ENCODE data around the gene MYZAP. TPM values are rescaled to one million over a fixed set of nuclear protein-coding genes. Genes with fewer than 3 reads are reported as not detected.

Gene MYZAP
- total and polyA plus RNA-seq, 2 of the 13 experiments (the other 11 are each of a cell fraction or from before 2014, with no cell fraction given): not detected

DNA sequence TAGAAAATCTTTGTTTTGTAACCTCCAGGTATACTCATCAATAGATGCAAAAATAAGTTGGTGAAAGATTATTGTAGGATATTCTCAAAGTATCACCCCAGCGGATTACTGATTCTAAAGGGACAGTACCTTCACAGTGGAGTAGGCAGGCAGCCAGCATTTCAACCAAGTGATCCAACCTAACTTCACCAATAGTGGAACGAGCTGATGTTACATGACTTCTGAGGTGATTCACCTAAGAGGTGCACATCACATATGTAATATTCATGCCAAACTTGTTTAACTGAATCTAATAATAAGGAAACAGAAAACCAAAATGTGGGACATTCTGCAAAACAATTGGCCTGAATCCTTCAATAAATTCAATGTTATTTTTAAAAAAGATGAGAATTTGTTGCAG is 14.3 kb downstream of the MYZAP start:
- peaks cover 1 to 34% of the 10 kb centered on the region in 2 experiments; a peak in 2 of 5 replicates for H3K27me3 ChIP-seq (ENCODE audit: control insufficient read depth in 1 of 2, insufficient read depth in 2 of 2, low read length in 2 of 2)
- ATAC-seq (no peak), DNase-seq (ENCODE audit: low spot score) (no peak), FAIRE-seq (no peak)
- H2AFZ ChIP-seq (ENCODE audit: low read length): no peak overlapping the region
- H3K79me2 ChIP-seq (ENCODE audit: insufficient read depth, low read length): no peaks in the 10 kb centered on the region
- no peak overlapping the region for H3K27ac ChIP-seq (ENCODE audit: extremely low read length, insufficient read depth, low read length)
- no peaks in the 10 kb centered on the region for H4K20me1 ChIP-seq (ENCODE audit: insufficient read depth, low read length)
- 9% methylated on average over 2 of the region's 2 CpGs for WGBS (ENCODE audit: low lambda C conversion rate)
- ChIA-PET POLR2A (no interaction called here), CTCF (ENCODE audit: low intra/inter-chr PET ratio, low total read pairs) (no interaction called here)
- H3K4me3 ChIP-seq (replicated peaks in 1 of 3; ENCODE audit: insufficient read depth in 1 of 3, low read depth in 2 of 3, low read length in 3 of 3): no peak overlapping the region
- in situ Hi-C loops (cut with HindIII; ENCODE audit: extremely low pct_ligation_motif_present, low pct_unique_long_range_greater_than_20kb): no loop called here
- TF ChIP-seq, protein P1, sequence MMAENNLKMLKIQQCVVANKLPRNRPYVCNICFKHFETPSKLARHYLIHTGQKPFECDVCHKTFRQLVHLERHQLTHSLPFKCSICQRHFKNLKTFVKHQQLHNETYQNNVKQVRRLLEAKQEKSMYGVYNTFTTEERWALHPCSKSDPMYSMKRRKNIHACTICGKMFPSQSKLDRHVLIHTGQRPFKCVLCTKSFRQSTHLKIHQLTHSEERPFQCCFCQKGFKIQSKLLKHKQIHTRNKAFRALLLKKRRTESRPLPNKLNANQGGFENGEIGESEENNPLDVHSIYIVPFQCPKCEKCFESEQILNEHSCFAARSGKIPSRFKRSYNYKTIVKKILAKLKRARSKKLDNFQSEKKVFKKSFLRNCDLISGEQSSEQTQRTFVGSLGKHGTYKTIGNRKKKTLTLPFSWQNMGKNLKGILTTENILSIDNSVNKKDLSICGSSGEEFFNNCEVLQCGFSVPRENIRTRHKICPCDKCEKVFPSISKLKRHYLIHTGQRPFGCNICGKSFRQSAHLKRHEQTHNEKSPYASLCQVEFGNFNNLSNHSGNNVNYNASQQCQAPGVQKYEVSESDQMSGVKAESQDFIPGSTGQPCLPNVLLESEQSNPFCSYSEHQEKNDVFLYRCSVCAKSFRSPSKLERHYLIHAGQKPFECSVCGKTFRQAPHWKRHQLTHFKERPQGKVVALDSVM (CRISPR knock-in tag; IDR thresholded peaks at IDR 0.05): no peak
- no peak for TF ChIP-seq U2AF2 (IDR thresholded peaks at IDR 0.05; ENCODE audit: low read depth, low read length)
- BruUV-seq (replicated peaks): no TSS peak
- H3K9me3 ChIP-seq (ENCODE audit: low read length): no peaks in the 10 kb centered on the region
- H3K4me2 ChIP-seq (ENCODE audit: low read depth, low read length): no peak overlapping the region
- H3K4me1 ChIP-seq (ENCODE audit: insufficient read depth, low read length): peaks cover 13% of the 10 kb centered on the region
- no peaks in the 10 kb centered on the region for H3K36me3 ChIP-seq (replicated peaks in 1 of 2; ENCODE audit: control insufficient read depth in 1 of 2, insufficient read depth in 2 of 2, low read length in 2 of 2)
- no peak overlapping the region for H3K9ac ChIP-seq (ENCODE audit: insufficient read depth, low read depth, low read length)
- intact Hi-C loops (cut with micrococcal nuclease; ENCODE audit: unreplicated experiment): no loop called here

DNA sequence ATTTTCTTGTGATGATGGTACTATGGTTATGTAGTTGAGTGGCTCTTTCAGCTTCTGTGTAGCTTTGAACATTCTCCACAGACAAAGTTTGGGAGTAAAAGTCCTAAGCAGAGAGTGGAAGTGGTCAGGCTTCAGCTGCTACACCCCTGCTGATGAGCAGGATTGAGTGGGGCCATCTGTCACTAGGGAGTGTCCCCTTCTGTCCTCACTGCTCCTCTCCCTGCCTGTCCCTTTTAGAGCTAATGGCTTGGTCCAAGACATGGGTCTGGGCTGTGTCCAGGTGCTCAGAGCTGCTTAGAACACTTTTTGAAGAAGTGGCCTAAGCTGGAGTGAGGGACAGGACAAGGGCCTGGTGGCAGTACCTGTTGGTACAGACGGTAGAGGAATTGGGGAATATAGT is 15.1 kb downstream of the MYZAP start:
- Histone ChIP-seq H3K27me3 (ENCODE audit: control insufficient read depth in 1 of 2, insufficient read depth in 2 of 2, low read length in 2 of 2) (peaks cover 1 to 34% of the 10 kb centered on the region in 2 experiments; a peak in 2 of 5 replicates), H3K9me3 (ENCODE audit: low read length) (no peaks in the 10 kb centered on the region), H3K4me2 (ENCODE audit: low read depth, low read length) (no peak overlapping the region), H4K20me1 (ENCODE audit: insufficient read depth, low read length) (no peaks in the 10 kb centered on the region), H2AFZ (ENCODE audit: low read length) (no peak overlapping the region), H3K27ac (ENCODE audit: extremely low read length, insufficient read depth, low read length) (no peak overlapping the region), H3K79me2 (ENCODE audit: insufficient read depth, low read length) (no peaks in the 10 kb centered on the region), H3K4me1 (ENCODE audit: insufficient read depth, low read length) (peaks cover 21% of the 10 kb centered on the region), H3K36me3 (replicated peaks in 1 of 2; ENCODE audit: control insufficient read depth in 1 of 2, insufficient read depth in 2 of 2, low read length in 2 of 2) (no peaks in the 10 kb centered on the region), H3K4me3 (replicated peaks in 1 of 3; ENCODE audit: insufficient read depth in 1 of 3, low read depth in 2 of 3, low read length in 3 of 3) (no peak overlapping the region), H3K9ac (ENCODE audit: insufficient read depth, low read depth, low read length) (no peak overlapping the region)
- BruUV-seq (replicated peaks): no TSS peak
- ATAC-seq (no peak), FAIRE-seq (no peak), DNase-seq (ENCODE audit: low spot score) (no peak)
- POLR2A ChIA-PET: no interaction called here
- WGBS (ENCODE audit: low lambda C conversion rate): 9% methylated on average over 1 of the region's 1 CpG
- in situ Hi-C loops (cut with HindIII; ENCODE audit: extremely low pct_ligation_motif_present, low pct_unique_long_range_greater_than_20kb): no loop called here
- intact Hi-C loops (cut with micrococcal nuclease; ENCODE audit: unreplicated experiment): no loop called here
- CTCF ChIA-PET (ENCODE audit: low intra/inter-chr PET ratio, low total read pairs): no interaction called here
- TF ChIP-seq, protein P2, sequence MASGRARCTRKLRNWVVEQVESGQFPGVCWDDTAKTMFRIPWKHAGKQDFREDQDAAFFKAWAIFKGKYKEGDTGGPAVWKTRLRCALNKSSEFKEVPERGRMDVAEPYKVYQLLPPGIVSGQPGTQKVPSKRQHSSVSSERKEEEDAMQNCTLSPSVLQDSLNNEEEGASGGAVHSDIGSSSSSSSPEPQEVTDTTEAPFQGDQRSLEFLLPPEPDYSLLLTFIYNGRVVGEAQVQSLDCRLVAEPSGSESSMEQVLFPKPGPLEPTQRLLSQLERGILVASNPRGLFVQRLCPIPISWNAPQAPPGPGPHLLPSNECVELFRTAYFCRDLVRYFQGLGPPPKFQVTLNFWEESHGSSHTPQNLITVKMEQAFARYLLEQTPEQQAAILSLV (CRISPR knock-in tag; IDR thresholded peaks at IDR 0.05; ENCODE audit: borderline replicate concordance): no peak
- TF ChIP-seq, protein P3, sequence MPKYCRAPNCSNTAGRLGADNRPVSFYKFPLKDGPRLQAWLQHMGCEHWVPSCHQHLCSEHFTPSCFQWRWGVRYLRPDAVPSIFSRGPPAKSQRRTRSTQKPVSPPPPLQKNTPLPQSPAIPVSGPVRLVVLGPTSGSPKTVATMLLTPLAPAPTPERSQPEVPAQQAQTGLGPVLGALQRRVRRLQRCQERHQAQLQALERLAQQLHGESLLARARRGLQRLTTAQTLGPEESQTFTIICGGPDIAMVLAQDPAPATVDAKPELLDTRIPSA (CRISPR knock-in tag; IDR thresholded peaks at IDR 0.05; ENCODE audit: borderline replicate concordance): no peak
- TF ChIP-seq ARNT (IDR thresholded peaks at IDR 0.05): no peak
- no peak for TF ChIP-seq MLLT10 (CRISPR knock-in tag; IDR thresholded peaks at IDR 0.05)
- no peak for TF ChIP-seq ZNF251 (CRISPR knock-in tag; IDR thresholded peaks at IDR 0.05)
- no peak for TF ChIP-seq ZNF780A (CRISPR knock-in tag; IDR thresholded peaks at IDR 0.05)
- no peak for TF ChIP-seq RAD51 (IDR thresholded peaks at IDR 0.05; ENCODE audit: borderline replicate concordance)
- TF ChIP-seq, protein P4, sequence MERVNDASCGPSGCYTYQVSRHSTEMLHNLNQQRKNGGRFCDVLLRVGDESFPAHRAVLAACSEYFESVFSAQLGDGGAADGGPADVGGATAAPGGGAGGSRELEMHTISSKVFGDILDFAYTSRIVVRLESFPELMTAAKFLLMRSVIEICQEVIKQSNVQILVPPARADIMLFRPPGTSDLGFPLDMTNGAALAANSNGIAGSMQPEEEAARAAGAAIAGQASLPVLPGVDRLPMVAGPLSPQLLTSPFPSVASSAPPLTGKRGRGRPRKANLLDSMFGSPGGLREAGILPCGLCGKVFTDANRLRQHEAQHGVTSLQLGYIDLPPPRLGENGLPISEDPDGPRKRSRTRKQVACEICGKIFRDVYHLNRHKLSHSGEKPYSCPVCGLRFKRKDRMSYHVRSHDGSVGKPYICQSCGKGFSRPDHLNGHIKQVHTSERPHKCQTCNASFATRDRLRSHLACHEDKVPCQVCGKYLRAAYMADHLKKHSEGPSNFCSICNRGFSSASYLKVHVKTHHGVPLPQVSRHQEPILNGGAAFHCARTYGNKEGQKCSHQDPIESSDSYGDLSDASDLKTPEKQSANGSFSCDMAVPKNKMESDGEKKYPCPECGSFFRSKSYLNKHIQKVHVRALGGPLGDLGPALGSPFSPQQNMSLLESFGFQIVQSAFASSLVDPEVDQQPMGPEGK (CRISPR knock-in tag; IDR thresholded peaks at IDR 0.05): no peak
